ELF-1 (cell line): ENCODE data around the gene MINK1.
"Not testable (repeated sequence)": the region's sequence is repeated elsewhere in the genome, so short reads cannot be mapped to it uniquely, and the experiment has no call there.

Experiments used
- DNase-seq: peaks from one replicate; pipeline ENCODE4 v3.0.0-alpha.2; 2016; ENCODE audit warnings: low read depth, low spot score

MINK1 gene

DNA sequence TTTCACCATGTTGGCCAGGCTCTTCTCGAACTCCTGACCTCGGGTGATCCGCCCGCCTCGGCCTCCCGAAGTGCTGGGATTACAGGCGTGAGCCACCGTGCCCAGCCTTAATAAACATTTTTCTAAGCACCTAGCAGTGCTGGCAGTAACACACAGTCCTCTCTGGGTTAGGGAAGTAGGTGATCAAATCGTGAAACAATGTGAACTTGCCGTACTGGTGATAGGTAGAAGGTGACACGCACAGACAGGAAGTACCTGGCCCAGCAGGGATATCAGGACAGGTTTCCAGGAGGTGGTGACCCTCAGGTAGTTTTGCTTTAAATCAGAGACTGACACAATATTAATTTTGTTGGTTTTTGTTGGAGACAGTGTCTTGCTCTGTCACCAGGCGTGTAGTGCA lies 21.7 kb upstream of the MINK1 start:
- no peak for DNase-seq

DNA sequence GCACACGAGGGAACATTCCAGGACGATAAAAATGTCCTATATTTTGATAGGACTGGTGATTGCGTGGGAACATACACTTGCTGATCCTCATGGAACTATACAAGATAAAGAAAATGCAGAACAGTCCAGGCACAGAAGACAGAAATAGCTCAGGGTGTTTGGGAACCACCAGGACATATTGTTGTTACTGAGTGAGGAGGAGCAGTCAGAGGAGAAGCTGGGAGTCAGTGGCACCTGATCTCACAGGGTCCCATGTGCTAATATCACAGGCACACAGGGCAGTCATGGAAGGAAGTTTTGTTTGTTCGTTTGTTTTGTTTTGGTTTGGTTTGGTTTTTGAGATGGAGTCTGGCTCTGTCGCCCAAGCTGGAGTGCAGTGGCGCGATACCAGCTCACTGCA lies 20.4 kb upstream of the MINK1 start:
- no peak for DNase-seq

DNA sequence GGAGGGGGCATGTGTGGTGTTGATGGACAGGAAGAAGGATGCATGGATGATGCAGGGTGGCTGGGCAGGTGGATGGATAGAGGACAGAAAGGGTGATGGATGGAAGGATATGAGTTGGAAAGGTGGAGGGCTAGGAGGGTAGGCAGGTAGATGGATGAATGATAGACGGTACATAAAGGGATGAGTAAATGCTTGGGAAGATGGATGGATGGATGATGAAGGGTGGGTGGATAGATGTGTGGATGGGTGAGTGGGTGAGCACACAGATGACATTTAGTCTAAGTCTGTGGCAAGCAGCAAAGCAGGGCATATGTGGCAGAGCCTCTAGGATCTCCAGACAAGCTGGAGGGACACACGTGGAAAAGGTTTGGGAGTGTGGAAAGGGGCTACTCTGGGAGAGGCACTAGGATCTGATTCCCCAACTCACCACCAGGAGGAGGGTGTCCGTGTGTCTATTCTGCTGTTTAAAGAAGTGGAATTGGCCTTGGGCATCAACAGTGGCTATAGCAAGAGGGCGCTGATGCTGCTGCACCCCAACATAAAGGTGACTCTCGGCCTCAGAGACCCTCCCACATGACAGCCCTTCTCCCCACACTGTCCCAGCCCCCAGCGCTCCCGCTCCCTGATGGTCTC lies 18.0 kb upstream of the MINK1 start:
- DNase-seq: no peak

DNA sequence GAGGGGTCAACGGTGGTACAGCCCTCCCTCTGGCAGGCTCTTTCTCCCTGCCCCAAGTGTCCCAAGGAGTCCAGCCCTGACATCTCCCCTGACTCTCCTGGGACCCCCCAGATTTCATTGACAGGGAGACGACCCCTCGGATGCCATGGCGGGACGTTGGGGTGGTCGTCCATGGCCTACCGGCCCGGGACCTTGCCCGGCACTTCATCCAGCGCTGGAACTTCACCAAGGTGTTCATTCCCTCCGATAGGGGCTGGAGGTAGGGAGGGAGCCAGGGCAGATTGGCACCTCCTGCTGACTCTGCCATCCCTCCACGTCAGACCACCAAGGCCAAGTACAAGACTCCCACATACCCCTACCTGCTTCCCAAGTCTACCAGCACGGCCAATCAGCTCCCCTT lies 16.3 kb upstream of the MINK1 start:
- no peak for DNase-seq

DNA sequence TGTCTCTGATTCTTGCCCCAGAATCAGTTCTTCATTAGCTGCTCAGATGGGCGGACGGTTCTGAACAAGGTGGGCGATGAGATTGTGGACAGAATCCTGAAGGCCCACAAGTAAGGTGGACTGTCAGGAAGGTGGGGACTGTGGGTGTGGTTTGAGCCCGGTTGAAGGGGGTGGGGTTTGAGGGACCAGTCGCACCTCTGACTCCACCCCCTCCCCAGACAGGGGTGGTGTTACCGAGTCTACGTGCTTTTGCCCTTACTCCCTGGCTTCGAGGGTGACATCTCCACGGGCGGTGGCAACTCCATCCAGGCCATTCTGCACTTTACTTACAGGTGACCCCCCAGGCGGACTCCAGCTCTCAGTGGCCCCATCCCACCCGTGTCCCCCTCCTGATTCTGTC lies 14.9 kb upstream of the MINK1 start:
- DNase-seq: peak; percentile 19

DNA sequence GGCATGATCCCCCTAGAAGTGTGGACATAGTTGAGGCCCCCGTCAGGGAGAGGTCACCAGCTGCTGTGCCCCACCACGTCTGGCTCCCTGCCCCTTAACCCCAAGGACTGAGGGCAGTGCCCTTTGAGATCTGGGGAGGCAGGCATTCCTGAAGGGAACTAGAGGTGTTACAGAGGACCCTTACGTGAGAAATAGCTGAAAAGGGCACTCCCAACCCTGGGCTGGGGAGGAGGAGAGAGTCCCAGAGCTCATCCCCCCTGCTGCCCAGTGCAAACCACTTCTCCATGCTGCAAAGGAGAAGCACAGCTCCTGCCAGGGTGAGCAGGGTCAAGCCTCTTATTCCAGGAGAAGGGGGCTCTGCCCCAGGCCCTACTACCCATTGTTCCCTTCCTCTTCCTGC lies 10.3 kb upstream of the MINK1 start:
- DNase-seq: no peak

DNA sequence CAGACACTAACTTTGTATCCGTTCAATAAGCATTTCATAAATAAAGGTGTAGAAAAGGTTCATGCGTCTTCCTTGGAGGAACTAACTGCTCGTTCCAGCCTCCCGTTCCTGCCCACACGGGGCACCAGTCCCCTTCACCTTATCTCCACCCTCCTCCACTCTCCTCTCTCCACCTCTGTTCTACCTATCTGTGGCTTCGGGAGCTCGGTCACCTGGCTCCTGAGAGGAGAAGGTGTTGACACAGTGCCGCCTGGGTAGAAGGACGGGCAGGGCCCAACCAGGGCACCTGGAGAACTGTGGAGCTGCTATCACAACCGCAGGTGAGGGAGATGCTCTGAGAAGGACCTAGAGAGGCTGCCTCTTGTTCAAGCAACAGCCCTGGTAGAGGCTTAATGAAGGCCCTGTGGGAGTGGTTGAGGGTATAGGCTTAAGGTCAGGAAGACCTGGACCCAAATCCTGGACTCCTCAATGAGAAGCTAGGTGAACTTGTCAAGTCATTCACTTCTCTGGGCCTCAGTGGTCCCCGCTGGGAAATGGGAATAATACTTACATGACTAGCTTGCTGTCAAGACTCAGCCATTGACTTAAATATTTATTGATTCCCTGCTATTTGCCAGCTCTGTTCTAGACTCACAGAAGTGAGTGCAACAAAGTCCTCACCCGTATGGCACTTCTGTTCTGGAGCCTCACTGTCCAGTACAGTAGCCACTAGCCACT lies 9.6 kb upstream of the MINK1 start:
- no peak for DNase-seq

DNA sequence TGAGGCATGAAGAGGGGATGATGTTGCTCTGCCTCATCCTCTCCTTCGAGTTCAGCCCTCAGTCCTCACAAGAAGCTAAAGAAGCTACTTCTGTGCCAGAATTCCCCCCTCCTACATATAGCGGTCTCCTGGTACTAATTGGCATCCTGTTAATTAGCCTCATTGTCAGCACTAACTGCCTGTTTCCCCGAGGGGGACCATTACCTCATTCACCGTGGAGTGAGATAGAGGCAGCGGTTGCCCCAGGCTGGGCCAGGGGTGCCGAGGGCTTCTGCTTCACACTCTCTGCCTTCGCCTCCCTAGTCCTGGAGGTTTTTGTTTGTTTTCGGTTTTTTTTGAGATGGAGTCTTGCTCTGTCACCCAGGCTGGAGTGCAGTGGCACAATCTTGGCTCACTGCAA lies 5.7 kb upstream of the MINK1 start:
- peak; percentile 78 for DNase-seq

DNA sequence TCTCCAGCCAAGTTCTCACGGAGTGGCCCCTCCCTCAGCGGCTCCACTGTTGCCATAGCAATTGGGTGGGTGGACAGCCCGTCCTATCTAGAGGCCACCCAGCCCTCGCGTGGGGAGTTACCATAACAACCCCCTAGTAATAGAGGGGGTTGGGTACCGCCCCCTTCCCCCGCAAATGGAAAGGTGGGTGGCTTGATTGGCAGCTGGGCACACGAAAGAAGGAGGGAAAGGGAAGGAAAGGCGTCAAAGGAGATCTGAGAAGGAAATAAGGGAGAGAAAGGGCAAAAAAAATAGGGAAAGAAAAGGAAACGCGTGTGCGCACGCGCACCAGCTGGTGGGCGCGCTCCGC lies 337 bp upstream of the MINK1 start:
- DNase-seq: not testable (repeated sequence)

DNA sequence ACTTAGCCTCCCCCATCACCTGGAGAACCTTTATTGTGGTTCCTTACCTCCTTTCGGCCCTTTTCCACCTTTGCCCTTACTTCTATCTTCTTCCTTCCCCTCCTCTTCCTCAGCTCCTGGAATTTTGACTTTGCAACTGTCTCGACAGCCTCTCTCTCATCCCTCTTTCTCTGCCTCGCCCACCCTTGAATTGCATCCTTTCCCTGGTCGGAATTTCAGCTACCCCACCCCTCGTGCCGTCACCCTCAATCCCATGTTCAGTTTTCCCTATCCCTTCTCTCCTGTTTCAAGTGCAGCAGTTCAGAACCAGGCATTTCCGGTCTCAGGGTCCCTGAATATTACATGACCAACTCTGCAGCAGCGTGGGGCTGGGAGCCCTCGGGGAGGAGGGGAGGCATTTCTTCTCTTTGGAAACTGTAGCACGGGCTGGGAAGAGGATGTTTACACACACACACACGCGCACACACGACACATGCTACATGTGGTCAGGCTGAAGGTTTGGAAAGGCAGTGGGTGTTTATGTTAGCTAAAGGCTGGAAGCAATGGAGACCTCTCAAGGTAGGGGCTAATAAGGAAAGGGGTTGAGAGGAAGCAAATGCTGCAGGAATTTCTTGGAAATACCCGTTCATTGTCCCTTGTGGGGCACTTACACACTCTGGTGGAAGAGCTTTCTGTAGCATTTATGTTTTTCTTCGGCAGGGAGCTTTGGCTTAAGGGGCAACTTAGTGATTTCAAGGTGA lies 971 bp downstream of the MINK1 start:
- DNase-seq: peak; percentile 45

DNA sequence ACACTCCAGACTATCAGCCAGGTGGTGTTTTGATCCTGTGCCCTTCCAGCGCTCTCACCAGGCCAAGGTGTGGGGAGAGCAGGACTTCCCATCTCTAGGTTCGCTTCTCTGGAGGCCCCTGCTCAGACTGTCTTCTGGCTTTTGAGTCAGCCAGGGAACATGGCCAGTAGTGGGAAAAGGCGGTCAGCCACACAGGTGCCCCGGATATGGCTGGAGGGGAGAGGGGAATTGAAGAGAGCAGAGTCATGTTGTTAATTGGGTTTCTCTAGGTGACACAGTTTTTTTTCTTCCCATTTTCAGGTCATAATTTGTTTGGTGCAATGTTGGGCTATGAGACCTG lies 1.5 kb downstream of the MINK1 start:
- no peak for DNase-seq

DNA sequence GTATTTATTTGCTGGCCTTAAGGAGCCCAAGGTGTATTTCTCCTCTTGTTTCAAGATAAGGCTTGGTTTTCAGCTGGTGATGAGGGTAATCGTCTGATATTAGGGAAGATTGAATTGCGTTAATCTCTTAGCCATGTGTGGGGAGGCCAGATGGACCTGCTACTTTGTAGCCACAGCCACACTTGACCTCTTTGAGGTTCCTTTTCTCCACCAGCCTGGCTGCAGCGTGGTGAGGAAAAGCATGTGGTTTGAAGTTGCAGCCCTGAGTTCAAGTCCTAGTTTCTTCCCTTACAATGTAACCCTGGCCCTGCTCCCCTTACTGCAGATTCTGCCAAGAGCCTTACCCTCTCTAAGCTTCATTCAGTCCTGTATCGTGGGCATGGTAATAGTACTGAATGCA lies 3.1 kb downstream of the MINK1 start:
- no peak for DNase-seq

DNA sequence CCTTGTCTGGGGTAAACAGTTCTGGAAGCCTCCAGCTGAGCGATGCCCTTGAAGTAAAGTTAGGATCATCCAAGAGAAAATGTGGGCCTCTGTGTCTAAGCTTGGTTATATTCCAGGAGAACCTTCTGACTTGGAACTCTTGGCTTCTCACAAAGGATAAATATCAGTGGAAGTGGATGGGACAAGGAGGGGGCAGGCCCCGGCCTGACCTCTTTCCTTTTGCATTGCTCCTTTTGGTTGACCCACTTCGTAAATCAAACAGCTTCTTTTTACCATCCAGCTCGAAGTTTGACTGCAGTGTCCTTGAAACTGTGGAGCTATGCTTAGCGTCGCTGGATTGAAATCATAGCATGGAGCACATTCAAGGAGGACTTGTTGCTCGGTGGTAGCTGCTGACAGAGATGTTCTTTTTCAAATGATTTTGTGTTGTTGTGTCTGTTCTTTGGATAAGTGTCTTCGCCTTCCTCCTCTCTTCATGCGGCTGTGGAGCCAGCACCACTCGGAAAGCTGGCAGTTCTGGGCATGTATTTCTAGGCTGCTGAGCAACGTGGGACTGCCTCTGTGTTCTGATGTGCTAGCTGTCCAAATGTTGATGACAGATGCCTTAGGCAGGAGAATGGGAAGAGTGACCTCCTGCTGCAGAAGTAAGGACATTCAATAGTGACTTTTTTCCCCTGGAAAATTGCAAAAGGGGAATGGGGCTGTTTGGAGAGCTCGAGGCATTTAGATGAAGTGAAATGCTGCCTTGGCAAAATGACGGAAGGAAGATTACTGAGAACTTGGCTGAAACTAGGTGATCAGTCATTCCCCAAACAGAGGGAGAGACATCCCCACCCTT lies 4.5 kb downstream of the MINK1 start:
- peak; percentile 25 for DNase-seq

DNA sequence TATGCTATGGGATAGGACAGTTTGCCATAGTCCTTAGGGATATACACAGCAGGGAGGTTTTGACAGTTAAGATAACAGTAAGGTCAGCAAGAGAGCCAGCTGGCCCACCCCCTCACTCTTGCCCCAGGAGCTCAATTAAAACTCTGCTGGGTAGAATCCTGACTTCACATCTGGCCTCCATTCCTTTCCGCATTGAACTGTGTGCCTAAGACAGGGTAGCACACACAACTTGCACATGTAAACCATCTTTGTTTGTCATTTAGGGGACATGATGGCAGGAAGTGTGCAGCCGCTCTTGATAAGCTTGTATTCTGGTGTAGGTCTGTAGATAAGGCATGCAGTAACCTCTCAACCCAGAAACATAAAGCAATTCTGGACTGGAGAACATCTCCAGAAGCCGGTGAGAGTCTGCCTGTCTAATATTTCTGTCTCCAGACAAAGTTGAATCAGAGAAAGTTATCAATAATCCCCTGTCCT lies 5.2 kb downstream of the MINK1 start:
- DNase-seq: no peak

DNA sequence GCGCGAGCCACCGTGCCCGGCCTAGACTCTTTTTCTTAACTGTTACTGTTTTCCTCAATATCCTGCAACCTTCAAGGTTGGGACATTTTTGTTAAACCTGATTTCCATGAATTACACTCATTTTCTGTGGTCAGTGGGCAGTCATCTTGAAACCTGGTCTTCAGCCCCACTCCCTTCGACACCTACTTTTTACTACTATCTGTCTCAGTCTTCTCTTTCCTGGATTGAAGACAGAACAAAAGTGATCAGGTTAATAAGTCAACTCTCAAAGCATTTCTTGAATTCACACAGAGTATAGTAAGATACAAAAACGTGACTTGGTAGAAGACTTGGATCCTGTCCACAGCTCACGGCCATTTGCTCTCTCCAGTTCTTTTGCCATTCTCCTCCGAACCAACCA lies 6.1 kb downstream of the MINK1 start:
- DNase-seq: no peak

DNA sequence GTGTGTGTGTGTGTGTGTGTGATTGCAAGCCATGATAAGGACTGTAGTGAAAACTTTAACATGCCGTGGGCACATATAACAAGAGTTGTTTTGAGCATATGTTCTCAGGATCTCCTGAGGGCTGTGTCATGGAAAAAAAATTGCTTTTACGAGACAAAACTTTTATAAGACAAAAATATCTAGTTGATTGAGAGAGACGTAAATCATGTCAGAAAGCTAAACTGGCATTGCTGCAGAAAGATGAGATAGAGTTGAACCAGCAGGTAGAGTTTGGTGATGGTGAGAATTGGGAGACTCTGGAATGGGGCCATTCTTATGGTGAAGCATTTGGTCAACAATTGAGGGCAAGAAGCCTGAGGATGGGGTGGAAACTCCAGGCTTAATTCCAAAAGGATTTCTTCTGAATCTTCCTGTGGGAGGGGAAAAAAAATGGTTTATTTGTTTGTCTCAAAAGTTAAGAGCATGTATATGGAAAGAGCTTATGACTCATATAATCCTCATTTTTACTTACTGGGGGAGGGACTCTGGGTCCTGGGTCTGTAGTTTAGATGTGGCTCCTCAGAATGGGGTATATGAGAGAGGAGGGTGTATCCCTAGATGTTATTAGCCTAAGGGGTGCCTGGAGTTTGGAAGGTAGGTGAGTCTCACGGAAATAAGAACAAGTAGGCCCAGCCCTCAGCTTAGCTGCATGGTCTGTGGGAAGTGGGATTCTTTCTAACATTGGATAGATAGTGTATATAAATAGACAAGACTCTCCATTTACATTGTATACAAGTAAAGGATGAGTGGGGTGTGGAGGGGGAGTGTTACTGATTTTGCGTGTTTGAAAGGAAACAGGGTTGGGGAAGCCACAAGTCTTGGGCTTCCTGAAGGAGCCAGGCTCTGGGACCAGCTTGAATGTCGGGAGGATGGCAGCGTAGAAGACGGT lies 7.1 kb downstream of the MINK1 start:
- DNase-seq: no peak

DNA sequence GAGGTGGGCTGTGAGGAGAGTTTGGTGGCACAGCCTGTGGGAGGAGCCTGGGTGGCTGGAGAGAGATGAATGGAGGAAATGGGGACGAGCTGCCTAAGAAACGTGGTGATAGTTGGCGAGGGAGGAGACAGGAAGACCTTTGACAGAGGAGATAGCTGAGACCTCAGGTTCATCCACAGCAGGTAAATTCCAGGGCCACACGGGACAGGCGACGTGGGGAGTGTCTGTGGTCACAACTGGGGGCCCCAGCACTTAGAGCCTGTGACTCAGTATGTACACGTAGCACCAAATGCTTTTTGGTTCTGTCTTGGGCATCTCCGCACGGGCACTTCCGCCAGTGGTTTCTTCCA lies 7.7 kb downstream of the MINK1 start:
- DNase-seq: no peak

DNA sequence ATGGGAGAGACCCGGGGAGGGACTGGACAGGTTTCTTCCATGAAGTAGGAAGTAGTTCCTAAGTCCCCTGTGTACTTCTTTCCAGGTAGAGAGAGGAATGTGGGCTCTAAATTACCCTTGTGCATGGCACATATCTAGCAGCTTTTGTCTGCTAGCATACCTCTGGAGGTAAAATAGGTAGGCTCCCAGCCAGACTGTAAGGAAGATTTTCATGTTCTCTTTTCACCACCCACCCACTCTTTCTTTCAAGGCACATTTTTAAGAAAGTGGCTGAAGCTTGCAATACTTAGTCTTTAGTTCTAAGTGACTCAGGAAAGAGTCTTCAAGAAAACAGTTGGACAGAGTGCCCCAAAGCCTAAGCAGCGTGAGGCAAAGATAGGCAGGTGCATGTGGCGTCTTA lies 9.2 kb downstream of the MINK1 start:
- no peak for DNase-seq

DNA sequence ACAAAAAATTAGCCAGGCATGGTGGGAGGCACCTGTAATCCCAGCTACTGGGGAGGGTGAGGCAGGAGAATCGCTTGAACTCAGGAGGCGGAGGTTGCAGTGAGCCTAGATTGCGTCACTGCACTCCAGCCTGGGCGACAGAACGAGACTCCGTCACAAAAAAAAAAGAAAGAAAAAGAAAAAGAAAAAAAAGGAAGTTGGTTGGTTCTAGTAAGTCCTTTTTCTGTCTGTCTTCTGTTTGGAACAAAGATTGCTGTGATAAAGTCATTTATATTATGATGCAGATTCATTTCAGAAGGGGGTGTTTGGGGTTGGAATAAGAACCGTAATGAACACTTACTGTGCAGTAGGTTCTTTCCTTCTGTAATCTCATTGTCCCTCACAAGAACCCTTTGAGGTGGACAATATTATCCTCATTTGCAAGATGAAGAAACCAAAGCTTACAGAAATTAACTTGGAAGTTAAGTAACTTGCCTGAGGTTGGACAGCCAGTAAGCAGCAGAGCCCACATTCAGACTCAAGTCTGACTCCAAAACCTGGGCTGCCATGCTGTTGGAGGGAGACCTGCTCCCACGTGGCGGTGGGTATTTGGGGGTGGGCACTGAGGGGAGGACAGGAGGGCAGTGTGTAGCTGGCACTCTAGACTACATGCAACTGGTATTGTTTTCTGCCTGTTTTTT lies 10.3 kb downstream of the MINK1 start:
- DNase-seq: no peak

DNA sequence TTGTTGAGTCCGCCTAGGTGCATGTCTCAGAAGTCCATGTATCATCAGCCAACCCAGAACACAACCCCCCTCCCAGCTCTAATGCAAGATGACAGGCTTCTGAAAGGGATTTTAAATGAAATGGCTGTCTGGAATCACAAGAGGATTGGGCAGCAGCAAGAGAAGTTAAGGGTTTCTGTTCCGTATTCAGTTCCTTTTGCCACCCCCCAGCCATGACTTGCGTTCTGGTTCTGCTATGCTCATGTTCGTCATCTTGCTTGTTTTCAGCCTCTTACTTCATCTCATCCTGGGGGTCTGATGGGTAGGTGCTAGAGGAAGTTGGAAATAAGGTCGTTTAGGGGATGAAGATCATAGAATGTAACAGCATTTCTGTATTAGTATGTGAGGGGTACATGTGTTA lies 12.0 kb downstream of the MINK1 start:
- DNase-seq: no peak
